Measurements from ENCODE around the gene RAPGEF4.

GRCh38 chr2:172870396-172870795 lies 134.8 kb downstream of the RAPGEF4 start:
- TF ChIP-seq, protein P1, sequence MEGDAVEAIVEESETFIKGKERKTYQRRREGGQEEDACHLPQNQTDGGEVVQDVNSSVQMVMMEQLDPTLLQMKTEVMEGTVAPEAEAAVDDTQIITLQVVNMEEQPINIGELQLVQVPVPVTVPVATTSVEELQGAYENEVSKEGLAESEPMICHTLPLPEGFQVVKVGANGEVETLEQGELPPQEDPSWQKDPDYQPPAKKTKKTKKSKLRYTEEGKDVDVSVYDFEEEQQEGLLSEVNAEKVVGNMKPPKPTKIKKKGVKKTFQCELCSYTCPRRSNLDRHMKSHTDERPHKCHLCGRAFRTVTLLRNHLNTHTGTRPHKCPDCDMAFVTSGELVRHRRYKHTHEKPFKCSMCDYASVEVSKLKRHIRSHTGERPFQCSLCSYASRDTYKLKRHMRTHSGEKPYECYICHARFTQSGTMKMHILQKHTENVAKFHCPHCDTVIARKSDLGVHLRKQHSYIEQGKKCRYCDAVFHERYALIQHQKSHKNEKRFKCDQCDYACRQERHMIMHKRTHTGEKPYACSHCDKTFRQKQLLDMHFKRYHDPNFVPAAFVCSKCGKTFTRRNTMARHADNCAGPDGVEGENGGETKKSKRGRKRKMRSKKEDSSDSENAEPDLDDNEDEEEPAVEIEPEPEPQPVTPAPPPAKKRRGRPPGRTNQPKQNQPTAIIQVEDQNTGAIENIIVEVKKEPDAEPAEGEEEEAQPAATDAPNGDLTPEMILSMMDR (IDR thresholded peaks at IDR 0.05; ENCODE audit: borderline replicate concordance, extremely low read depth, low read length, poor library complexity, severe bottlenecking): no peak
- no peak for TF ChIP-seq EZH2 (IDR thresholded peaks at IDR 0.05; ENCODE audit: borderline replicate concordance, low read depth, low read length, severe bottlenecking)

All from DND-41 (cell line).